Measurements from ENCODE around the gene SOCS3.

DNA sequence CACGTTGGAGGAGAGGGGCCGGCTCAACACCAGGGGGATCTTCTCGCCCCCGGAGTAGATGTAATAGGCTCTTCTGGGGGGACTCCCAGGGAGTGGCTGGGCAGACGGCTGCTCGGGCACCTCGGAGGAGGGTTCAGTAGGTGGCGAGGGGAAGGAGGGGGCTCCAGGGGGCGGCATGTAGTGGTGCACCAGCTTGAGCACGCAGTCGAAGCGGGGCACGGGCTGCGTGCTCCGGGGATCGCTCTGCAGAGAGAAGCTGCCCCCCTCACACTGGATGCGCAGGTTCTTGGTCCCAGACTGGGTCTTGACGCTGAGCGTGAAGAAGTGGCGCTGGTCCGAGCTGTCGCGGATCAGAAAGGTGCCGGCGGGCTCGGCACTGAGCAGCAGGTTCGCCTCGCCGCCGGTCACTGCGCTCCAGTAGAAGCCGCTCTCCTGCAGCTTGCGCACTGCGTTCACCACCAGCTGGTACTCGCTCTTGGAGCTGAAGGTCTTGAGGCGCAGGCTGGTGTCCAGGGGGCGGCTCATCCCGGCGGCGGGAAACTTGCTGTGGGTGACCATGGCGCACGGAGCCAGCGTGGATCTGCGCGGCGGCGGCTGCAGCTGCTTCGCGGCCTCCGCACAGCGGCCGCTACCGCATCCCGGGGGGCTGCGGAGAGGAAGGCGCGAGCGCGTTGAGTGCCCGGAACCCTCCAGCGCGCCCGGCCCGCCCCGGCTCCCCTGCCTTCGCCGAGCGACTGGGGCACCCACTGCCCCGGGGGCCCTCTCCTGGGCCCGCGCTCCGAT, 1.1 kb downstream of the SOCS3 start:
- TF ChIP-seq, protein P1, sequence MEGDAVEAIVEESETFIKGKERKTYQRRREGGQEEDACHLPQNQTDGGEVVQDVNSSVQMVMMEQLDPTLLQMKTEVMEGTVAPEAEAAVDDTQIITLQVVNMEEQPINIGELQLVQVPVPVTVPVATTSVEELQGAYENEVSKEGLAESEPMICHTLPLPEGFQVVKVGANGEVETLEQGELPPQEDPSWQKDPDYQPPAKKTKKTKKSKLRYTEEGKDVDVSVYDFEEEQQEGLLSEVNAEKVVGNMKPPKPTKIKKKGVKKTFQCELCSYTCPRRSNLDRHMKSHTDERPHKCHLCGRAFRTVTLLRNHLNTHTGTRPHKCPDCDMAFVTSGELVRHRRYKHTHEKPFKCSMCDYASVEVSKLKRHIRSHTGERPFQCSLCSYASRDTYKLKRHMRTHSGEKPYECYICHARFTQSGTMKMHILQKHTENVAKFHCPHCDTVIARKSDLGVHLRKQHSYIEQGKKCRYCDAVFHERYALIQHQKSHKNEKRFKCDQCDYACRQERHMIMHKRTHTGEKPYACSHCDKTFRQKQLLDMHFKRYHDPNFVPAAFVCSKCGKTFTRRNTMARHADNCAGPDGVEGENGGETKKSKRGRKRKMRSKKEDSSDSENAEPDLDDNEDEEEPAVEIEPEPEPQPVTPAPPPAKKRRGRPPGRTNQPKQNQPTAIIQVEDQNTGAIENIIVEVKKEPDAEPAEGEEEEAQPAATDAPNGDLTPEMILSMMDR (conservative IDR thresholded peaks at IDR 0.05 in 1 of 2, IDR thresholded peaks at IDR 0.05 in 1 of 2; ENCODE audit: low read depth in 1 of 2, low read length in 2 of 2): no peak
- no peak for TF ChIP-seq EZH2 (IDR thresholded peaks at IDR 0.05; ENCODE audit: low read length, missing control alignments)

All from fibroblast of lung (primary cell).